DMS 273 treated with DMSO at 0.1 percent for 48 hours (cell line): ENCODE results near the gene NMT1.
A peak's percentile ranks its signal among the peaks of the same experiment; 100 is the strongest.

Experiments
- DNase-seq: peaks from one replicate; lab custom pipeline; 2025; lab: John Stamatoyannopoulos, UW

The NMT1 gene

GRCh38 chr17:45135978-45136791, 75.1 kb downstream of the NMT1 start:
- no peak for DNase-seq

- DNase-seq: no peak
These were observed 75.9 kb downstream of the NMT1 start for GRCh38 chr17:45136846-45137560.

- DNase-seq: no peak
These were observed 76.6 kb downstream of the NMT1 start for GRCh38 chr17:45137561-45138305.

GRCh38 chr17:45138911-45139532, 77.9 kb downstream of the NMT1 start:
- DNase-seq: no peak

DNA sequence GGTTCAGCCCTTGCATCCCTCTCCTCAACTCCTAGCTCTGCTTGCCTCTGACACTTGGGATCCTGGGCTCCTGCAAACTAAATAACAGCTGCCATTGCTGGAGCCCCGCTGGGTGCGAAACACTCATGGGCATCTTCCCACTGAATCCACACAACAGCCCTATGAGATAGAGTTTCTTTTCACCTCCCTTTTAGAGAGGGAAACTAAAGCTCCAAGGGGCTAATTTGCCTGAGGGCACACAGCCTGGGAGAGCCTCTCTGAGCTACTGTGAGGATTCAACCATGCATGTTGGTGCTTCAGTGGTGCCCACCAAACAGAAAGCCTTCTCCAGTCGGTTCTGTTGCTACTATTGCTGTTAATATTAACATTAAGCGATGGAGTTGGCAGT, 78.4 kb downstream of the NMT1 start:
- DNase-seq: no peak

DNA sequence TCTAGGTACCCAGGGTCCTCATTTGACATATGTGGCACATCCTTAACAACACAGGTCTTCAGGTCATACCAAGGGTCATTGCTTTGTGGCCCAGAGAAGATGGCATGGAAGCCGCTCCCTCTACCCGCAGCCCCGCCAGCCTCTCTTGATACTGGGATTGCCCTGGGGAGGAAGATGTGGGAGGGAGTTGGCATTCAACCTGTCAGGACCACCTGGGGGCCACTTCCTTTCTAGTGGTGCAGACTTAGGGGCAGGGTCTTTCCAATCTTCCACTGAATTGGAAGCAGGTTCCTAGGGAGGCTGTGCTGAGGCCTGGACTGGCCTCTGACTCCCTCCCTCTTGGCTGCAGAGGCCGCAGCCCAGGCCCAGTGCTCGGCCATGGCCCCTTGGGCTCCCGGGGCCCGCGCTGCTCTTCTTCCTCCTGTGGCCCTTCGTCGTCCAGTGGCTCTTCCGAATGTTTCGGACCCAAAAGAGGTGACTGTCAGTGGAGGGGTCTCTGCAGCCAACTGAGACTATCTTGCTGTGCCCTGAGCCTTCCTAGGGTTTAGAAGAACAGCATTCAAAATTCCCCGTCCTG, 82.1 kb downstream of the NMT1 start:
- no peak for DNase-seq

DNA sequence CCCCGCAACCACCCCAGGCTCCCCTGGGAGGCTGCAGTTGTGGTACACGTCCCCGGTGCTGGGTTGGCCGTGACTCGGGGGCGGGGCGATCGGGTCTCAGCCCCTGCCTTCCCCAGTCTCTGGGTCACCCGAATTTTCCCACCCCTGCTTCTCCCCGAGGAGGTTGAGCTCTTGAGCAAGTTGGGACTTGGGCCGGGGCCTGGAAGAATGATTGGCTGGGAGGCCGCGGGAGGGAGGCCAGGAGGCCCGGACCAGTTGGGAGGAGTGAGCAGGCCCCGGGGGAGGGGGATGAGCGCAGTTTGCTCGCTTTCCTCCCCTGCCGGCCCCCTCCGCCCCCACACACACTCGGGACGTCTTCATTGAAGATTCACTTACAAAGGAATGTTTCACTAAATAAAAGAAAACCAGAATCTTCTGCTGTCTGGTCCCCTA, 82.7 kb downstream of the NMT1 start:
- no peak for DNase-seq

GRCh38 chr17:45144199-45145034, 83.3 kb downstream of the NMT1 start:
- DNase-seq: no peak

- no peak for DNase-seq
These were observed 83.9 kb downstream of the NMT1 start for GRCh38 chr17:45145035-45145389.

DNA sequence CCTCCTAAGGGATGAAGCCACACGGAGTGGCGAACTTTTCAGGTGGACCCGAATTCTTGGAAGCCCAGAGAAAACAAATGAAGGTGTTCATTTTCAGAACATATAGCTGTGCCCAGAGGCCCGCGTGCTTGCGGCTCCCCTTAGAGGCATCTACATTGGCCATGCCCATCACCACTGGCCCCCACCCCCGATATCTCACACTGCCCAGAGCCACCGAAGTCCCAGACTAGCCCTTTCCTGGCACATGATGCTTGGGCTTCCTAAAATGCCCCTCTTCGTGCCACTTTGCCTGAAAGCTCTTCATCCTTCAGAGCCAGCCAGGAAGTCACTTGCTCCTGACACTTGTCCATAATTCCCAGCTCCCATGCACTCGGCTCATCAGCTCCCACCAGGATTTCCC, 85.0 kb downstream of the NMT1 start:
- DNase-seq: no peak

GRCh38 chr17:45146592-45146889, 85.4 kb downstream of the NMT1 start:
- DNase-seq: no peak

- DNase-seq: peak; percentile 74
These were observed 85.9 kb downstream of the NMT1 start for GRCh38 chr17:45146890-45147580.

- peak; percentile 90 for DNase-seq
These were observed 86.6 kb downstream of the NMT1 start for GRCh38 chr17:45147581-45148182.

GRCh38 chr17:45148183-45149036, 87.3 kb downstream of the NMT1 start, which contains the start of gene HEXIM1:
Gene HEXIM1, plus strand, starts transcription at chr17:45148475. Its CDS starts 716 bp downstream, at chr17:45149191.
- DNase-seq: peak; percentile 100

DNA sequence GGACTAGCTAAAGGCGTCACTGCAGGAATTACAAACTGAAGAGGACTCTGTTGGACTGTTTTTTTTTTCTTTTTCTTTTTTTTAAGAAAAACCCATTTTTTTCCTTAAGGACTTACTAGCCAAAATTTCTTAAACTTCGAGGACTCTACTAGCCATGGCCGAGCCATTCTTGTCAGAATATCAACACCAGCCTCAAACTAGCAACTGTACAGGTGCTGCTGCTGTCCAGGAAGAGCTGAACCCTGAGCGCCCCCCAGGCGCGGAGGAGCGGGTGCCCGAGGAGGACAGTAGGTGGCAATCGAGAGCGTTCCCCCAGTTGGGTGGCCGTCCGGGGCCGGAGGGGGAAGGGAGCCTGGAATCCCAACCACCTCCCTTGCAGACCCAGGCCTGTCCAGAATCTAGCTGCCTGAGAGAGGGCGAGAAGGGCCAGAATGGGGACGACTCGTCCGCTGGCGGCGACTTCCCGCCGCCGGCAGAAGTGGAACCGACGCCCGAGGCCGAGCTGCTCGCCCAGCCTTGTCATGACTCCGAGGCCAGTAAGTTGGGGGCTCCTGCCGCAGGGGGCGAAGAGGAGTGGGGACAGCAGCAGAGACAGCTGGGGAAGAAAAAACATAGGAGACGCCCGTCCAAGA, 88.0 kb downstream of the NMT1 start:
- peak; percentile 48 for DNase-seq

- DNase-seq: peak; percentile 42
These were observed 88.8 kb downstream of the NMT1 start for GRCh38 chr17:45149669-45150664.
